Measurements from ENCODE around the gene SNX6.
A peak's percentile ranks its signal among the peaks of the same experiment; 100 is the strongest.

SNX6 gene

DNA sequence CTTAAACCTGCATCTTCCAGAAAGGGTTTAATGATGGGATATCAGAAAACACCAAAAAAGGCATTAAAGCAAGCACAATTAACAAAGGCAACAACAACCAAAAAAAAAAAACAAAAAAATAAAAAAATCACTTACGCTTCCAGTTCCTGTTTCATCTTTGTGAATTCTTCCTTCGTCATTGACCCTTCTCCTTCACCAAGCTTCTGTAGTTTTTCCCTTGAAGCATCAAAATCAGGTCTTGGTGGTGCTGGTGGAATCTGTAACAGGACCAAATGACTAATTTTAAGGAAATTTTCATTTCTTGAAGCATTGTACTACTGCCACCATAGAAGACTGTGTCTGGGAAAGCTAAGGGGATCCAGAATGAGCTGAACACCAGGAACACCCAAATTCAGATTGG is 24.5 kb downstream of the SNX6 start:
- no peak overlapping the region for H3K27ac ChIP-seq
- TF ChIP-seq, protein P1, sequence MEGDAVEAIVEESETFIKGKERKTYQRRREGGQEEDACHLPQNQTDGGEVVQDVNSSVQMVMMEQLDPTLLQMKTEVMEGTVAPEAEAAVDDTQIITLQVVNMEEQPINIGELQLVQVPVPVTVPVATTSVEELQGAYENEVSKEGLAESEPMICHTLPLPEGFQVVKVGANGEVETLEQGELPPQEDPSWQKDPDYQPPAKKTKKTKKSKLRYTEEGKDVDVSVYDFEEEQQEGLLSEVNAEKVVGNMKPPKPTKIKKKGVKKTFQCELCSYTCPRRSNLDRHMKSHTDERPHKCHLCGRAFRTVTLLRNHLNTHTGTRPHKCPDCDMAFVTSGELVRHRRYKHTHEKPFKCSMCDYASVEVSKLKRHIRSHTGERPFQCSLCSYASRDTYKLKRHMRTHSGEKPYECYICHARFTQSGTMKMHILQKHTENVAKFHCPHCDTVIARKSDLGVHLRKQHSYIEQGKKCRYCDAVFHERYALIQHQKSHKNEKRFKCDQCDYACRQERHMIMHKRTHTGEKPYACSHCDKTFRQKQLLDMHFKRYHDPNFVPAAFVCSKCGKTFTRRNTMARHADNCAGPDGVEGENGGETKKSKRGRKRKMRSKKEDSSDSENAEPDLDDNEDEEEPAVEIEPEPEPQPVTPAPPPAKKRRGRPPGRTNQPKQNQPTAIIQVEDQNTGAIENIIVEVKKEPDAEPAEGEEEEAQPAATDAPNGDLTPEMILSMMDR (IDR thresholded peaks at IDR 0.05): no peak
- H3K36me3 ChIP-seq: peaks cover 79 to 88% (median 84%) of the 10 kb centered on the region in 3 donors
- H3K4me3 ChIP-seq: no peak overlapping the region
- intact Hi-C loops (cut with DNase I; ENCODE audit: low total_unique reads): no loop called here
- H3K27me3 ChIP-seq: no peaks in the 10 kb centered on the region
- H3K9me3 ChIP-seq: no peaks in the 10 kb centered on the region
- H3K4me1 ChIP-seq: peaks cover 0 to 3% (median 0%) of the 10 kb centered on the region in 4 donors
- no peak for DNase-seq

DNA sequence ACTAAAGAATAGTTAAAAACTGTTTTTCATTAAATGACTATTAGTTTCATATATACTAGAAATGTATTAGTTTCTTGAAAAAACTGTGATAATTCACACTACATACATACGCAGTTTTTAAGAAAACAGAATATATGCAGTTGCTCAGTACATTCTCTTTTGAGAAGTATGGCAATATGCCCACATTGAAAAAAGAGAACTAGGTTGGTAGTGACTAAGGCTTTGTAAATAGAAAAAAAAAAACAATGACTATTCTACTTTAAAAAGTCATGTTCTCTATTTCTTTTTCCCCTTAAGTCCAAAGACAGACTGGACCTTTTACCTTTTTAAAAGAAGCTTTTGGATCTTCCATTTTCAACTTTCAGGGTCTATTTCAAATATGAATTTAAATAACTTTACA is 25.0 kb downstream of the SNX6 start:
- Histone ChIP-seq H3K4me3 (no peak overlapping the region), H3K27me3 (no peaks in the 10 kb centered on the region), H3K9me3 (no peaks in the 10 kb centered on the region), H3K4me1 (no peaks in the 10 kb centered on the region), H3K27ac (no peak overlapping the region), H3K36me3 (peaks cover 83 to 93% (median 88%) of the 10 kb centered on the region in 3 donors)
- intact Hi-C loops (cut with DNase I; ENCODE audit: low total_unique reads): no loop called here
- TF ChIP-seq, protein P1 (IDR thresholded peaks at IDR 0.05): no peak
- DNase-seq: no peak

DNA sequence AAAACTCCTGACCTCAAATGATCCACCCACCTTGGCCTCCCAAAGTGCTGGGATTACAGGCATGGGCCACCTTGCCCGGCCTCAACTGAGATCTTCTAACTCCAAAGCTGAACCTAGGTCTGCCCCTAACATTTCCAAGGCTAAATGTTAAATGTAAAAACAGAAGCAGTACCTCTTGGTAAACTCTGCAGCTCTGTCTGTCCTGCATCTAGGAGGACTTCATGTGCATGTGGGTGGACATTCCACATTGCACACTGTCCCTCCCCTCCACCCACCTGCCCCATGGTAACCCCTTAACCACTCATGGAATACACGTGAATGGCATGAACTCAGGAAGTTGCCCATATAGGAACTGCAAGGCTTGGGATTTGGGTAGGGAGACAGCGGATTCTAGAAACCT is 33.1 kb downstream of the SNX6 start:
- TF ChIP-seq, protein P1 (IDR thresholded peaks at IDR 0.05): no peak
- Histone ChIP-seq H3K9me3 (no peaks in the 10 kb centered on the region), H3K27ac (no peak overlapping the region), H3K4me3 (no peak overlapping the region), H3K36me3 (peaks cover 76 to 99% (median 82%) of the 10 kb centered on the region in 3 donors), H3K4me1 (peaks cover 0 to 16% (median 7%) of the 10 kb centered on the region in 4 donors), H3K27me3 (no peaks in the 10 kb centered on the region)
- intact Hi-C loops (cut with DNase I; ENCODE audit: low total_unique reads): no loop called here
- no peak for DNase-seq

DNA sequence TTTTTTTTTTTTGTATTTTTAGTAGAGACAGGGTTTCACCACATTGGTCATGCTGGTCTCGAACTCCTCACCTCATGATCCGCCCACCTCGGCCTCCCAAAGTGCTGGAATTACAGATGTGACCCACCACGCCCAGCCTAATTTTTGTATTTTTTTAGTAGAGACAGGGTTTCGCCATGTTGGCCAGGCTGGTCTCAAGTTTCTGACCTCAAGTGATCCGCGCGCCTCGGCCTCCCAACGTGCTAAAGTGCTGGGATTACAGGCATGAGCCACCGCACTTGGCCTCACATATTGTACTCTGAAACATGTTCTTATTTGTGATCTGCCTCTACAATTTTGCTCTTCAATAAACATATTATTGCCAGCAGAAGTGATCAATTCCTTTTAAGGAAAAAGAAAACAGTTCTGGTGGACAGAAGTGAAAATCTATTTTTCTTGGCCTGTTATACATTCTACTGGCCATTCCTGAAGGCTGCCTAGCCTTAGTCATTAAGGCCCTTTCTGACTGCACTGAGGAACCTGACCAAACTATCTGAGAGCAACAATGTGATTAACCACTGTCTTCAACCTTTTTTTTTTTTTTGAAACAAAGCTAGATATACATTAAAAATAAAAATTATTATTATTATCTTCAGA is 36.1 kb downstream of the SNX6 start:
- Histone ChIP-seq H3K4me1 (peaks cover 0 to 16% (median 7%) of the 10 kb centered on the region in 4 donors), H3K9me3 (no peaks in the 10 kb centered on the region), H3K27ac (peak overlapping the region; percentile 62), H3K36me3 (peaks cover 76 to 99% (median 78%) of the 10 kb centered on the region in 3 donors), H3K27me3 (no peaks in the 10 kb centered on the region), H3K4me3 (no peak overlapping the region)
- intact Hi-C loops (cut with DNase I; ENCODE audit: low total_unique reads): no loop called here
- peak; percentile 25 to 69 for DNase-seq
- TF ChIP-seq, protein P1 (IDR thresholded peaks at IDR 0.05): no peak

DNA sequence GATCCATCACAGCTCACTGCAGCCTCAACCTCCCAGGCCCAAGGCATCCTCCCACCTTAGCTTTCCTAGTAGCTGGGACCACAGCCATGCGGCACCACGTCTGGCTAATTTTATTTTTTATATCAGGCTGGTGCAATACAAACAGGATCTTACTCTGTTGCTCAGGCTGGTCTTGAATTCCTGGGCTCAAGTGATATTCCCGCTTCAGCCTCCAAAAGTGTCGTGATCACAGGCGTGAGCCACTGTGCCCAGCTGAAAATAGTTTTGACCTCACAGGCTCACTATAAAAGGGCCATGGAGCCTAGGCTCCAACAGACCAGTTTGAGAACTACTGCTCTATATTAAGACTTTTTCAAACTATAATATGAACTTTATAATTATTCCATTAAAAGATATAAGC is 37.3 kb downstream of the SNX6 start:
- TF ChIP-seq, protein P1 (IDR thresholded peaks at IDR 0.05): no peak
- Histone ChIP-seq H3K4me3 (no peak overlapping the region), H3K27me3 (no peaks in the 10 kb centered on the region), H3K4me1 (peaks cover 0 to 16% (median 7%) of the 10 kb centered on the region in 4 donors), H3K27ac (peak overlapping the region in 1 of 2 donors; percentile 6), H3K36me3 (peaks cover 74 to 99% (median 75%) of the 10 kb centered on the region in 3 donors), H3K9me3 (no peaks in the 10 kb centered on the region)
- DNase-seq: no peak
- intact Hi-C loops (cut with DNase I; ENCODE audit: low total_unique reads): no loop called here
